NCI-H1417 (cell line): ENCODE measurements around the gene ALK.

Source experiments
- DNase-seq, 3 experiments: peaks; one replicate each; lab custom pipeline; 2025; lab: John Stamatoyannopoulos, UW

ALK gene

GRCh38 chr2:29578084-29578598, 343.2 kb downstream of the ALK start:
- DNase-seq: no peak

- no peak for DNase-seq
Observed at GRCh38 chr2:29576231-29576630, 345.2 kb downstream of the ALK start.

DNA sequence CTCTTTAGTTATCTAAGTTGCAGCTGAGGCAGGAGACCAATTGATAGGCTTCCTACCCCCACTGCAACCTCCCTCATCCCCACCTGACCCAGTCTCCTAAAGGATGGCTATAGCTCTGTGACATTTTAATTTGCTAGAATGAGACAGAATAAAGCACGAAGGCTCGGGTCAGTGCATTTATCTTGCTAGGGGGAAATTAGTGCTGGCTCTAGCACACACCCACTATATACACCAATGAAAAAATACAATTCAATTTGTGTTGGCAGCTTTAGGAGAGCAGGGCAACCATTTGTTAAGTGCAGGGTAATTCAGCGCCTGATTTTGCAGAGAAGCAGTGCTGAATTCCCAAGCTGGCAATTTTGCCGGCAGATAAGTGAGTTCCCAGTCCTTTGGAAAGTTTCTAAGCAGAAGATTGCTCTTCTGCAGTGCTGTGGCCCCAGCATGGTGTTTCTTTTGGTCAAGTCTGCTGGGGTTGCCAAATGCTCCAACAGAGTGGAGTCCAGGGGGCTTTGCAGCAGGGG, 346.0 kb downstream of the ALK start:
- DNase-seq: no peak

DNA sequence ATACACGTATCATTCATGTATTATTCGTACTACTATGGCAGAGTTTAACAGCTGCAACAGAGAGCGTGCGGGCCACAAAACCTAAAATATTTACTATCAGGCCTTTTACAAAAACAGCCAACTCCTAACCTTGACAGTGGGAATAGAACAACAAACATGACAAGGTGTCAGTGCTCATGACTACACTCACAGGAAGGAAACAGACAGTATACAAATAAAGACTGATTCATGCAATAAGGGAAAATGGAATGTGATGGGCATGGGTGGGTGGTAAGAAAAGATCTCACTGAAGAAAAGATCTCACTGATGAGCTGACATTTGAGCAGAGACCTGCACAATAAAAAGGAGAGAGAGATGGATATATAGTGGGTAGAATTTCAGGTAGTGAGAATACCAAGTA, 347.8 kb downstream of the ALK start:
- no peak for DNase-seq

GRCh38 chr2:29573147-29573546, 348.2 kb downstream of the ALK start:
- DNase-seq: no peak

DNA sequence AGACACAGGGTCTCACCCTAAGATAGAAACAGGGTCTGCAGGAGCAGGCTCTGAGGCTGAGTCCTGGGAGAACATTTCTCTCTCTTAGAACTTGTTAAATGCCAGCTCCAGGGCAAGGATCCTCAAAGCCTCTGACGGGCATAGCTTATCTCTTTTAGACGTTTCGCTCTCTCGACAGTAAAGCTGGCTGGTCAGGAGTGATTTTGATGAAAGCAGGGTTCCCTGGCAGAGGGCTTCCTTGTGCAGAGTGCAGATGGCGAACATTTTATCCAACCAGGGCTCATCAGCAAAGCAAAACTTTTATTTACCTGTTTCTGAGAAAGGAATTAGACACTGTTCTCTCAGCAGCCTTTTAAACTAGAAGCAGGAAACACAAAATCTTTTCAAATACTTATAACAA, 350.8 kb downstream of the ALK start:
- no peak for DNase-seq

GRCh38 chr2:29567906-29568520, 353.4 kb downstream of the ALK start:
- no peak for DNase-seq

DNA sequence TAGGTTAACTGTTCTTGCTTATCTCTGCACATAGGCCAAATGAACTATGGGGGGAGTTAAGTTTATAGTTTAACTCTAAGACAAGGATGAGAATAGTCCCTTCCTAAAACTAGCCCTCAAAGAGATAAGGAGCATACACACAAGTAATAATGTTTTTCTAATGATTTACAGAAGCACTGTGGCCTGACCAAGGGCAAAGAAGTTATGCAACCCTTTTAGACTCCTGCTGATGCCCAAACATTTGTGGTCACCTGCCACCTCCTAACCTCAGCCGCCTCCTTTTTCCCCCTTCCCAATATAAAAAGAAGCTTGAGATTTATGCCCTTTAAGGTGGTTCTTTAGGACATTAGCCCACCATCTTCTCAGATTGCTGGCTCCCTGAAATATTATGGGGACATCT, 357.7 kb downstream of the ALK start:
- DNase-seq: no peak

DNA sequence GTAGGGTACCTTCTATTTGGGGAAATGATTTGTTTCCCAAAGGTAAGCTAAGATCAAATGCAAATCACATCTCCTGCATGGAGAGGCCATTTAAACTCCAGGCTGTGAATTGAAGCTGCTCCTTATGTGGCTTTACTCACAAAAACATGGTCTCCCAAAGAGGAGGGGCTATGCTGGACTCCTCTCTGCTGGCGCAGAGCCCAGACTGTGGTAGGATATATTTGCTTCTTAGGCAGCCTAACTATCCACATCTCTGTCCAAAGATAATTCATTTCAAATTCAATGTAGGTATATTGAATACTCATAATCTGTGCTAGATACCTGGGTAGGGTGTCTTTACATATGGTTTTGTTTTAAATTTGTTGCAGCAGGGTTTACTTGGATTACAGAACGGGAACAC, 358.5 kb downstream of the ALK start:
- peak in 2 of 3 experiments; percentile 52 to 84 for DNase-seq

DNA sequence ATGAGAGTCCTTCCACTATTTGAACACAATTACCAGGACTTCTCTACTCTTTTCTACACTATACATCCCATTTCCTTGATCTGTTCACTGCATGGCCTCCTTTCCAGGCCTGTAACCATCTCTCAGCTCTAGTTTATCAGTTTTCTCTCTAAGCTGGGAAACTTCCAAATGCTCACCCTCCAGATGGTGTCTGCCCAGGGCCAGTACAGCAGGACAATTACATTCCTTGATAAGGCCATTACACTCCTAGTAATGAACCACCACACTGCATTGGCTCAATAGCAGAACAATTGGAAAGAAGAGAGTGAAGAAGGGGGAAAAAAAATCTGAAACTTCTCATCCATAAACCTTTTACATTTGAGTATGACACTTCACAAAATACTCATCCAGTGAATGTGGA, 359.1 kb downstream of the ALK start:
- DNase-seq: no peak

DNA sequence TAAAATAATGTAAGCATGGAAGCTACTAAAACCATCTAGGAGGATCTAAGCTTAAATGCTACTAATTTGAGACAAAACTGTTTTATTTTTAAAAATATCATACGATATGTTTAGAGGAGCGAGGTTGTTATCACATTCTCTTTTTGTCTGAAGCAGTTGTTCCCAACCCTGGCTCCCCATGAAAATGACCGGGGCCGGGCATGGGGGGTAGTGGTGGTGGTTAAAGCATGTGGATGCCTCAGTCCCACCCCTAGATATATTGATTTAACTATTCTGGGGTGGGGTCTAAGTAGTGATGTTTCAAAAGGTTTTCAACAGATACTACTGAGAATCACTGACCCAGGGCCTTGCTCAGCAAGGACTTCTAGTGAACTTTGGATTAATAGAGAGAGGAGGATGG, 359.8 kb downstream of the ALK start:
- no peak for DNase-seq

GRCh38 chr2:29561181-29561580, 360.2 kb downstream of the ALK start:
- no peak for DNase-seq

- no peak for DNase-seq
Observed at GRCh38 chr2:29560566-29560965, 360.8 kb downstream of the ALK start.

DNA sequence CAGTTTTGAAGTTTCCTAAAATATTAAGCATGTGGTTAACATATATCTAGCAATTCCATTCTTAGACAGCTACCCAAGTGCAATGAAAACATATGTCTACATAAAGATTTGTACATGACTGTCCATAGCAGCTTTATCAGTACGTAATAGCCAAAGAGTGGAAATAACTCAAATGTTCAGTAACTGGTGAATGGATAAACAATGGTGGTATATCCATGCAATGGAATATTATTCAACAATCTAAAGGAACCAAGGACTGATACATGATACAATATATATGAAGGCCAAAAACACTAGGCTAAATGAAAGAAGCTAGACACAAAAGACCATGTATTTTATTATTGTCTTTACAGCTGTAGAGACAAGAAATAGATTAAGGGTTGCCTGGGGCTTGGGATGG, 361.4 kb downstream of the ALK start:
- no peak for DNase-seq

DNA sequence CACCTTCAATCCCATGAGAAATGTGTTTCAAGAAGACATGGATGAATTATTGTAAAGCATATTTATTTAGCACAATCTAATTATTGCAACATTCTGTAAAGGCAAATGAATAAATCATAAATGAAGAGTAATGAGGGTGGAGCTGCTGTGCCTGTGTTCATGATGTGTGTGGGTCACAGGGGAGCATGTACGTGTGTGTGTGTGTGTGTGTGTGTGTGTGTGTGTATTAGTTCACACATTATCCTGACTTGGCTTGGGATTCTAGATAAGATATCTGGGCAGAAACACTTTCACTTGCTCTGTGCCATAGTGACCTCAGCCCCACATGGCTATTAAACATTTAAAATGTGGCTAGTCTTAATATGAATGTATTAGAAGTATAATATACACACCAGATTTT, 361.8 kb downstream of the ALK start:
- no peak for DNase-seq

GRCh38 chr2:29558097-29558496, 363.3 kb downstream of the ALK start:
- no peak for DNase-seq

DNA sequence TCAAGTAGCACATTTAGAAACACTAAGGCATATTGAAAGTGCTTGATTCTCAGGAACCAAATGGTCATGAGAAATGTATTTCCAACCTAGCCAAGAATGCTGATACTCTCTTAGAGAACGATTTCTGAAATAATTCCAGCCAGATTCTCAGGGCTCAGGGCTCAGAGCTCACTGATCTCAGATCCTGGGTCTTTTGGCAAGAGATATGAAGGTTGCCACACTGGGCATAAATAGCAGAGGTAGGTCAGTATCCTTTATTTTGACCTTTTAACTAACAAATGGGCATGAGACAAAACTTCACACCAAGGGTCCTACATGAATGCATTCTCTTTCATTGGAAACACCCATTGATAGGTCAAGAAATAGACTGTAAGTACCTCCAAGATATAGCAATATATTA, 364.1 kb downstream of the ALK start:
- no peak for DNase-seq

DNA sequence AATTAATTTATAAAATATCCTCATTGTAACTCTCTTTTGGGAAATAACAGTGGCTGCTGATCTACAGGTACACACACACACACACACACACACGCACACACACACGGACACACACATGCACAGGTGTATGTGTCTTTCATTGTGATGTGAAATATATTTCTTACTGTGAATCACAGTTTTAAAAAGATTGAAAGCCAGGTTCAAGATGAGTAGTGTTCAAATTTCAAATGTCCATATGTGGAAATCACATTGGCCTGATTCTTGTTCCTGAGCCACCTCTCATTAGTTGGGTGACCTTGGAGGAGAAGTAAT, 372.4 kb downstream of the ALK start:
- no peak for DNase-seq

DNA sequence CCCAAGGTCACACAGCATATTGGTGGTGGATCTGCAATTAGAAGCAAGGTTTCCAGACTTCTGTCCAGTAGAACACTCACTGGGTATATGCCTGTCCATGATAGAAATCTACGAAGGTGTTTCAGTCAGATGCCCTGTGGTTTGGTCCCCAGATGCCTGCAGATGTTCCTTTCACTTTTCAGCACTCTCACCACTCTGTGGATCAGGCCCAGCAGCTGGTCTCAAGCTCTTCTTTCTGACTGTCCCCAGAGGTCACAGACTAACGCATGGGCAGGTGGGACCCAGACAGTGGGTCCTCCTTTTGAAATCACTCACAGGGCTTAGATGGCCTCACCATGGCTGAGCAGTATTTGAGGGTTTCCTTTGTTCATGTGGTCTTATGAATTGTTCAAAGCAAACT, 376.5 kb downstream of the ALK start:
- no peak for DNase-seq

DNA sequence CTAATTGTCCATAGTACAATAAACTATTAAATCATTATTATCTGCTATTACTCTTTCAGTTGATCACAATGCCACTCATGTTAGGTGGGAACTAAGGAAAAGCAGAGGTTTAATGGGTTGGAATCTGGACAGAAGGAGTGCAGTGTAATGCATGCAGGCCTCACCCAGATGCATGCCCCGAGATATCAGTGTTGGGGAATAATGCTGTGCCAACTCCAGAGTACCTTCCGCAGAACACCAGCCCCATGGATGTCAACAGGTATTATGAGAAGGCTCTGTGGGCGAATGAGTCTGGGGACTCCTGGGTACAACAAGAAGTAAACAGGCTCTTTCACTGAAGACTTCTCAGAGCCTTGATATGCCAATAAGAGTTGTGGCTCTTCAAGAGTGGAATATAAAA, 377.4 kb downstream of the ALK start:
- DNase-seq: no peak

- no peak for DNase-seq
Observed at GRCh38 chr2:29535188-29535587, 386.2 kb downstream of the ALK start.

DNA sequence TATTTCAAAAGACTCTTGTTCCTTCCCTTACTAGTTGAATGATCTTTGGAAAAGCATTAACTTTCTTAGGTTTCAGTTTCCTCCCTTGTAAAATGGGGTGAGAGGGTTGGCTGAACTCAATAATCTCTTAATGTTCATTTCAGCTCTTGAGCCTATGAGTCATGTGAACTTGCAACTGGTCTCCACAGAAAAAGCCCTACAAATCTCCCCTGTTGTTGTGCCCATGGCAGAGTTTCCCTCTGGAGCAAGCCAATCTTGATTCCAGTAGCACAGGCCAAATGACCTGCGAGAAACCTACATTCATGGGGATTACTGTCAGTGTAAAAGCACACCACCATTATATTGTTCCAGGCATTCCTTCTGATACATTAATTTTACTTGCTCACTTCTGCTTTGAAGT, 388.9 kb downstream of the ALK start:
- DNase-seq: no peak

DNA sequence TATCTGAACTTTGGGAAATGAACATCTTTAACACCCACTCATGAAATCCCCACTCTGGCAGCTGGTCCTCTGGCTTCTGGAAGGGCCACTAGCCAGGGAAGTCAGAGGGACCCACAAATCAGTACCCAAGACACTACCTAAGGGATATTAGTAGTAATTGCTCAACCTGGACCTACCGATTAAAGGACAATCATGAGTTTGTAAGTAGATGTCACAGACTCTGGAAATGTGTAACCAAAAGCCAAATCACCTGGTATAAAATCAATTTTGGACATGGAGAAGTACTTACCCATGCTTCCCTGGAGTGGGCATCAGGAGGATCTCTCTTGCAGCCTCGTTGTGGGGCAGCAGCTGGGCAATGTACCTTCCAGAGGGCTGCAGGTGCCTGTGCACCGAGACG, 389.8 kb downstream of the ALK start:
- no peak for DNase-seq

- DNase-seq: no peak
Observed at GRCh38 chr2:29530281-29530680, 391.1 kb downstream of the ALK start.
